Activated CD8-positive, alpha-beta memory T cell treated with anti-CD3 and anti-CD28 coated beads, Interleukin-2, amount 50 U/mL, for 24 hours (primary cell): ENCODE measurements around the gene WHRN.

ENCODE experiments used
- DNase-seq: peaks from one replicate; pipeline ENCODE4 v3.0.0-alpha.2; 2020; ENCODE audit errors: extremely low read depth

WHRN gene

GRCh38 chr9:114472765-114473446 lies 32.4 kb downstream of the WHRN start:
- no peak for DNase-seq

- DNase-seq = no peak
Observed at GRCh38 chr9:114471157-114471556, 34.1 kb downstream of the WHRN start.

GRCh38 chr9:114470581-114470980 lies 34.7 kb downstream of the WHRN start:
- DNase-seq = no peak

GRCh38 chr9:114470121-114470520 lies 35.2 kb downstream of the WHRN start:
- DNase-seq = no peak

- DNase-seq = no peak
Observed at GRCh38 chr9:114469091-114469853, 36.0 kb downstream of the WHRN start.

GRCh38 chr9:114467910-114468309 lies 37.4 kb downstream of the WHRN start:
- no peak for DNase-seq

GRCh38 chr9:114467226-114467750 lies 38.0 kb downstream of the WHRN start:
- DNase-seq = no peak

- no peak for DNase-seq
Observed at GRCh38 chr9:114465906-114466900, 39.1 kb downstream of the WHRN start.

GRCh38 chr9:114465417-114465816 lies 39.9 kb downstream of the WHRN start:
- DNase-seq = no peak

- no peak for DNase-seq
Observed at GRCh38 chr9:114464281-114465051, 40.8 kb downstream of the WHRN start.

GRCh38 chr9:114462791-114463190 lies 42.5 kb downstream of the WHRN start:
- DNase-seq = no peak

- no peak for DNase-seq
Observed at GRCh38 chr9:114461468-114461867, 43.8 kb downstream of the WHRN start.

GRCh38 chr9:114460513-114461199 lies 44.6 kb downstream of the WHRN start:
- DNase-seq = no peak

GRCh38 chr9:114459464-114459863 lies 45.8 kb downstream of the WHRN start:
- no peak for DNase-seq

GRCh38 chr9:114456929-114457328 lies 48.3 kb downstream of the WHRN start:
- no peak for DNase-seq

- no peak for DNase-seq
Observed at GRCh38 chr9:114454652-114455051, 50.6 kb downstream of the WHRN start.

- DNase-seq = no peak
Observed at GRCh38 chr9:114452219-114453165, 52.8 kb downstream of the WHRN start.

GRCh38 chr9:114451707-114452031 lies 53.6 kb downstream of the WHRN start:
- no peak for DNase-seq
